ENCODE measurements around the gene RAPGEF1. TPM values are rescaled to one million over a fixed set of nuclear protein-coding genes. Genes with fewer than 3 reads are reported as not detected.

Gene RAPGEF1
- total and polyA plus RNA-seq, 11 donors: 50.6 to 161 (median 115) TPM

DNA sequence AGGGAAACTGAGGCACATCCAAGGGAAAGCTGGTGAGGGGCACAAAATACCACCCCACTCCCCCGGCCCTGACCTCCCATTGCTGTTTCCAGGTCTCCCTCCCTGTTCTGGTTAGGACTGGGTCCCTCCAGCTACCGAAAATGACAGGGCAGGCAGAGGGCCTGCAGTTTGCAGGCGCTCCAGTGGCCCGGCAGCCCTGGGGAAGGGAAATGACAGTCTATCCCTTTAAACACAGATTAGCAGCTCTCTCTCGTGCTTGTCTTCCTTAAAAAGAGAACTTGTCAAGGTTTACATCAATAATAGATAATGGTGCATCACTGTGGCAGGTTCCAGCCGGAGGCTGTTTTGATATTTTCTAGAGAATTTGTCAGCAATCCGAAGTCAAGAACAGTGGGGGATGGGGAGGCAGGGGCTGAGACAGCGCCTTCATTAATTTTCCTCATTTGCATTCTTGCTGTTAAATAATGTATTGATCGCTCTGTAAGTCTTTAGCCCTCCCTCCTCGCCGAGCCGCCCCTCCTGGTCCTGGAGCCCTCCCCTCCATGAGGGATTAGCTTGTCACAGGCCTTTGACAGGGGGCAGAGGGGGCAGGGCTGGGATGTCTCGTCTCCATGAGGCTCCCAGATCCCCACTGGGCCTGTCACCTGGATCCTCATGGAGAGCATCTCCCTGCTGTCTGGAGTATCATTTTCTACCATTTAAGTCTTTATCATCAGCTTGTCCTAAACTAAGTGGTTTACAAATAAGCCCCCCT, 45.0 kb upstream of the RAPGEF1 start:
- Histone ChIP-seq H3K36me3 (no peaks in the 10 kb centered on the region), H3K27me3 (peaks cover 0 to 57% (median 10%) of the 10 kb centered on the region in 9 donors), H3K27ac (no peak overlapping the region), H3K9me3 (peaks cover 0 to 6% (median 0%) of the 10 kb centered on the region in 12 donors), H3K4me1 (no peaks in the 10 kb centered on the region), H3K4me3 (no peak overlapping the region)
- intact Hi-C loops (cut with DNase I): loop anchor here in 1 of 10 donors (10.0 kb wide), 1 partner anchor 320 kb away; no protein-coding TSS in a partner anchor
- TF ChIP-seq POLR2A (IDR thresholded peaks at IDR 0.05): no peak
- TF ChIP-seq, protein P1, sequence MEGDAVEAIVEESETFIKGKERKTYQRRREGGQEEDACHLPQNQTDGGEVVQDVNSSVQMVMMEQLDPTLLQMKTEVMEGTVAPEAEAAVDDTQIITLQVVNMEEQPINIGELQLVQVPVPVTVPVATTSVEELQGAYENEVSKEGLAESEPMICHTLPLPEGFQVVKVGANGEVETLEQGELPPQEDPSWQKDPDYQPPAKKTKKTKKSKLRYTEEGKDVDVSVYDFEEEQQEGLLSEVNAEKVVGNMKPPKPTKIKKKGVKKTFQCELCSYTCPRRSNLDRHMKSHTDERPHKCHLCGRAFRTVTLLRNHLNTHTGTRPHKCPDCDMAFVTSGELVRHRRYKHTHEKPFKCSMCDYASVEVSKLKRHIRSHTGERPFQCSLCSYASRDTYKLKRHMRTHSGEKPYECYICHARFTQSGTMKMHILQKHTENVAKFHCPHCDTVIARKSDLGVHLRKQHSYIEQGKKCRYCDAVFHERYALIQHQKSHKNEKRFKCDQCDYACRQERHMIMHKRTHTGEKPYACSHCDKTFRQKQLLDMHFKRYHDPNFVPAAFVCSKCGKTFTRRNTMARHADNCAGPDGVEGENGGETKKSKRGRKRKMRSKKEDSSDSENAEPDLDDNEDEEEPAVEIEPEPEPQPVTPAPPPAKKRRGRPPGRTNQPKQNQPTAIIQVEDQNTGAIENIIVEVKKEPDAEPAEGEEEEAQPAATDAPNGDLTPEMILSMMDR (IDR thresholded peaks at IDR 0.05): no peak
- DNase-seq: no peak
- WGBS, 4 donors: 59 to 66% (median 62%) methylated on average over 13 of the region's 13 CpGs
- no peak for ATAC-seq

DNA sequence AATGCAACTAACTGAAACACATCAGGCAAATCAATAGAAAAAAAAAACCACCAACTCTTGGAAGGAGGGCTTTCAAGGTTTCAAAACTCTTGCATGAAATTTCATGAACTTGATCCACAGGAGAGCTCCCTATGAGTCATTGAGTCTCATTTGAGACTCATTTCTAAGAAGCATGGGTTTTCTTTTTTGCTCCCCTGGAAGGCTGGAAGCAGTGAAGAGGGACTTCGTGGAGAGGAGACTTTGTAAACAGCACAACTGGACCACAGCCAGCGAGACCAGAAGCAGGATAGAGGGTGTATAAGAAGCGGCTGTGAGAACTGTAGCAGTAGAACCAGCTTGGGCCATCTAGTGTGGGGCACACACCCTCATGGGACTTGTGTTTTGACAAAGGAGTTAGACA, 41.2 kb upstream of the RAPGEF1 start:
- ATAC-seq (no peak), DNase-seq (no peak)
- no peaks in the 10 kb centered on the region for H3K36me3 ChIP-seq
- WGBS, 4 donors: 44 to 69% (median 49%) methylated on average over 3 of the region's 3 CpGs
- no peaks in the 10 kb centered on the region for H3K4me1 ChIP-seq
- no peak overlapping the region for H3K27ac ChIP-seq
- peaks cover 0 to 27% (median 0%) of the 10 kb centered on the region in 9 donors for H3K27me3 ChIP-seq
- H3K4me3 ChIP-seq: no peak overlapping the region
- intact Hi-C loops (cut with DNase I): loop anchor here in 1 of 10 donors (10.0 kb wide), 1 partner anchor 324 kb away; no protein-coding TSS in a partner anchor
- TF ChIP-seq, protein P1 (IDR thresholded peaks at IDR 0.05): no peak
- TF ChIP-seq POLR2A (IDR thresholded peaks at IDR 0.05): no peak
- H3K9me3 ChIP-seq: peaks cover 0 to 2% (median 0%) of the 10 kb centered on the region in 12 donors

DNA sequence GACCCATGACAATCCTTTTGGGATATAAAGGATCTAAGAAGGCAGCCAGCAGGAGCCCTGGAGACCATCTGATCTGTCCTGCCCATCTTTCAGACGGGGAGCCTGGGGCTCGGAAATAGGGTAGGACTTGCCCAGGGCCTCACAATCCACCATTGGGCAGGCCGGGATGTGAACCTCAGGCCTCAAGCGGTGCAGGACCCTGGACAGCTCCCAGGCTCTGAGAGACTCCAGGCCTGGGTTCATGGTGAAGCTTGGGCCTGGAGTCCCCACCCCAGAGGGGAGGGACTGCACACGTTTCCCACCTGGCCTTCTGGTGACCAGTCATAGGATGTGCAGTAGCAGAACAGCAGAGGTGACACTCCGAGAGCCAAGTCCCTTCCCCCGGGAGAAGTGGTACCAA, 36.6 kb upstream of the RAPGEF1 start:
- H3K4me3 ChIP-seq: no peak overlapping the region
- H3K36me3 ChIP-seq: no peaks in the 10 kb centered on the region
- DNase-seq: peak in 2 of 5 donors; percentile 25 to 35
- H3K9me3 ChIP-seq: no peaks in the 10 kb centered on the region
- peaks cover 0 to 19% (median 0%) of the 10 kb centered on the region in 9 donors for H3K27me3 ChIP-seq
- peak in 1 of 4 donors; percentile 48 for ATAC-seq
- TF ChIP-seq, protein P1 (IDR thresholded peaks at IDR 0.05): no peak
- no peak for TF ChIP-seq POLR2A (IDR thresholded peaks at IDR 0.05)
- WGBS, 4 donors: 7 to 17% (median 16%) methylated on average over 5 to 7 of the region's 7 CpGs
- intact Hi-C loops (cut with DNase I): no loop called here
- H3K27ac ChIP-seq: no peak overlapping the region
- no peaks in the 10 kb centered on the region for H3K4me1 ChIP-seq

GRCh38 chr9:131776036-131776435, 36.2 kb upstream of the RAPGEF1 start:
- intact Hi-C loops (cut with DNase I): no loop called here
- Histone ChIP-seq H3K9me3 (no peaks in the 10 kb centered on the region), H3K27ac (no peak overlapping the region), H3K4me3 (no peak overlapping the region), H3K36me3 (no peaks in the 10 kb centered on the region), H3K27me3 (peaks cover 0 to 22% (median 0%) of the 10 kb centered on the region in 9 donors), H3K4me1 (no peaks in the 10 kb centered on the region)
- TF ChIP-seq, protein P1 (IDR thresholded peaks at IDR 0.05): no peak
- TF ChIP-seq POLR2A (IDR thresholded peaks at IDR 0.05): no peak
- ATAC-seq (no peak), DNase-seq (no peak)
- 20 to 54% (median 39%) methylated on average over 2 to 3 of the region's 3 CpGs for WGBS, 4 donors
